Parathyroid adenoma (tissue), 2 donors: ENCODE results near the gene CSRP2.

Experiments
- H2AFZ ChIP-seq: fragments of 300-600 bp; sonication (generic); one replicate; pipeline ENCODE4 v1.7.0; 2017; ENCODE audit warnings: antibody characterized with exemption, mild to moderate bottlenecking
- H3K27ac ChIP-seq: fragments of 300-600 bp; sonication (generic); one replicate; pipeline ENCODE4 v1.7.0; 2017
- H3K27me3 ChIP-seq: fragments of 300-600 bp; sonication (generic); one replicate; pipeline ENCODE4 v1.7.0; 2017; ENCODE audit warnings: low read length; ENCODE audit not compliant: control insufficient read depth, insufficient read depth
- H3K36me3 ChIP-seq: fragments of 300-600 bp; sonication (generic); one replicate; pipeline ENCODE4 v1.7.0; 2017; ENCODE audit warnings: low read length; ENCODE audit not compliant: control insufficient read depth, insufficient read depth
- H3K4me1 ChIP-seq: fragments of 300-600 bp; sonication (generic); one replicate; pipeline ENCODE4 v1.7.0; 2017; ENCODE audit warnings: control low read depth
- H3K4me2 ChIP-seq: fragments of 300-600 bp; sonication (generic); one replicate; pipeline ENCODE4 v1.7.0; 2017; ENCODE audit warnings: low read length
- H3K4me3 ChIP-seq: fragments of 300-600 bp; sonication (generic); one replicate; pipeline ENCODE4 v1.7.0; 2017; ENCODE audit warnings: low read depth, low read length
- H3K79me2 ChIP-seq: fragments of 300-600 bp; sonication (generic); one replicate; pipeline ENCODE4 v1.7.0; 2017; ENCODE audit warnings: control low read depth
- H3K9ac ChIP-seq: fragments of 300-600 bp; sonication (generic); one replicate; pipeline ENCODE4 v1.7.0; 2017; ENCODE audit warnings: mild to moderate bottlenecking
- H3K9me3 ChIP-seq: fragments of 300-600 bp; sonication (generic); one replicate; pipeline ENCODE4 v1.7.0; 2017; ENCODE audit warnings: low read length; ENCODE audit not compliant: control insufficient read depth
- CTCF ChIP-seq: fragments of 300-600 bp; sonication (generic); IDR thresholded peaks from one replicate; pipeline ENCODE4 v1.7.0; 2017; ENCODE audit warnings: antibody characterized with exemption, mild to moderate bottlenecking
- donor health status: primary hyperparathyroidism.

Gene CSRP2

DNA sequence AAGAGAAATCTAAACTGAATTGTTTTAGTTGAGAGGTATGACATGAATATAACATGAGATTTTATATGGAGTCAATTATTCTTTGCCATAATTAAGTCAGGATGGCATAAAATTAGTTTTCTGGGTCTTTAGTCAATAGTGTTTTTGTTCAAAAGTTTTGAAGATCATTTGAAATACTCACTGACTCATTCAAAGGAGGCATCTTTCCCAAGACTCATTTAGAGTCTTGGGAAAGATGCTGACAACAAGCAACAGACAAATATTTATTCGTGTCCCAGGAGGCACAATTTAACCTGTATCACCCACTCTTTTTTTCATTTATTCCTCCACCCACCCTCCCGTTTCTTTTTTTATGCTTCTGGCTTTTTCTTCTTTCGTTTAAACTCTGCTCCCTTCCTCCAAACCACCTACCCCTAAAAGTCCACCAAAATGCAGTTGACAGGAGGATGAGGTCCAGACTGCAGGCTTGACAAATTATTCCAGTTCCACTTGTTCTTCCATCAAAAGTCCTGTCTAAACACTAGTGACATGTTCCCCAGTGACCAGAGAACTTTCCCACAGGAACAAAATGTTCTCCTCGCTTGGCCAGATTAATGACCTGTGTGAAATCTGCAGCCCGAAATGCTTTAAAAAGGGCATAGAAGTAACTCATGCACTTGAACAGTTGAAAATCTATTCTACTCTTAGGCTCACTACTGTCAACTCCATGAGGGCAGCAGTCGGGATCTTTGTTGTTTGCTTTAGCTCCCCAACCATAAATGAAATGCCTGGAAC is 43.3 kb upstream of the CSRP2 start:
- no peak for TF ChIP-seq CTCF
- H3K4me3 ChIP-seq, result no peak overlapping the region
- H3K9ac ChIP-seq, result no peak overlapping the region
- H3K27me3 ChIP-seq, result no peaks in the 10 kb centered on the region
- no peak overlapping the region for H2AFZ ChIP-seq
- no peaks in the 10 kb centered on the region for H3K79me2 ChIP-seq
- H3K9me3 ChIP-seq, result no peaks in the 10 kb centered on the region
- H3K27ac ChIP-seq, result no peak overlapping the region
- no peaks in the 10 kb centered on the region for H3K36me3 ChIP-seq
- H3K4me1 ChIP-seq, result no peaks in the 10 kb centered on the region
- no peak overlapping the region for H3K4me2 ChIP-seq

DNA sequence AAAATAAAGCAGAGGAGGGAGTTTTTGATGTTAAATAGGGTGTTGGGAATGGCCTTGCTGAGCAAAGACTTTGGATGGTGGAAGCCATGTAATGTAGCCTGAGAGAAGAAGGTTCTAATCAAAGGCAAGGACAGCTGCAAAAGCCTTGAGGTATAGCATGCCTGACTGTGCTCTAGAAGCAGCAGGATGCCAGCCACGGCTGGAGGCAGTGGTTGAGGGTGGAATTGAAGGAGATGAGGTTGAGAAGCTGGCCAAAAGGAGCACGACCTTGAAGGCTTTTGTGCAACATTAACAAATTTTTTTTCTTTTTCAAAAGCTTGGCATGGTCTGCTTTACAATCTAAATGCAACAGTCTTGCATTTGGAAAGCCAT is 42.3 kb upstream of the CSRP2 start:
- H2AFZ ChIP-seq, result no peak overlapping the region
- no peak for TF ChIP-seq CTCF
- H3K4me2 ChIP-seq, result no peak overlapping the region
- no peaks in the 10 kb centered on the region for H3K36me3 ChIP-seq
- no peaks in the 10 kb centered on the region for H3K9me3 ChIP-seq
- no peaks in the 10 kb centered on the region for H3K4me1 ChIP-seq
- no peak overlapping the region for H3K27ac ChIP-seq
- H3K79me2 ChIP-seq, result no peaks in the 10 kb centered on the region
- no peak overlapping the region for H3K4me3 ChIP-seq
- H3K9ac ChIP-seq, result no peak overlapping the region
- H3K27me3 ChIP-seq, result no peaks in the 10 kb centered on the region

DNA sequence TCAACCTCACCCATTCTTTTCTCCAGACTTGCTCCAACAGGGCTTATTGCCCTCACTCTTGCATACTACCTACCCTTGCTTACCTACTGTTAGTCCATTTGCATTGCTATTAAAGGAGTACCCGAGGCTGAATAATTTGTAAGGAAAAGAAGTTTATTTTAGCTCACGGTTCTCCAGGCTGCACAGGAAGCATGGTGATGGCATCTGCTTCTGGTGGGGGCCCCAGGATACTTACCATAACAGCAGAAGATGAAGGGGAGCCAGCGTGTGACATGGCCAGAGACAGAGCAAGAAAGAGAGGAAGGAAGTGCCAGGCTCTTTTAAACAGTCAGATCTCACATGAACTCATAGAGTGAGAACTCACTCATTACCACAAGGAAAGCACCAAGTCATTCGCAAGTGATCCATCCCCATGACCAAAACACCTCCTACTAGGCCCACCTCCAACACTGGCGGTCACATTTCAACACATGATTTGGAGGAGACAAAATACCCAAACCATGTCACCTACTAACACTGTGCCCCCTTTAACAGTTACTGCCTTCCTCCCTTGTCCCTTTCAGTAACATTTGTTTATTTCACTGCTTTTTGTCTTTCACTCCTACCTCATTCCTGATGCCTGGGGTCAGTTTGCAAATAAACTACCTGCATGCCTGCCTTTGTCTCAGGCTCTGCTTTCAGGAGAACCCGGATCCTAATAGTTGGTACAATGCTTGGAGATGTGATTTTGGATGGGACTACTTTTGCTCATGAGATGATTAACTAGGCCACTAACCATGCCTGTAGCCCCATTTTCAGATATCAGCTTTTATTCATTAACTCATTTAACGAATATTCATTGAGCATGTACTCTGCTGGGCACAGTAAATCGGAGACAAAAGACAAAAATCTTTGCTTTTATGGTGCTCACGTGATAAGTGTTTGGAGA is 41.6 kb upstream of the CSRP2 start:
- Histone ChIP-seq H3K4me1 (no peaks in the 10 kb centered on the region), H3K4me3 (no peak overlapping the region), H3K4me2 (no peak overlapping the region), H2AFZ (no peak overlapping the region), H3K9me3 (no peaks in the 10 kb centered on the region), H3K27ac (no peak overlapping the region), H3K79me2 (no peaks in the 10 kb centered on the region), H3K9ac (no peak overlapping the region), H3K27me3 (no peaks in the 10 kb centered on the region), H3K36me3 (no peaks in the 10 kb centered on the region)
- no peak for TF ChIP-seq CTCF

DNA sequence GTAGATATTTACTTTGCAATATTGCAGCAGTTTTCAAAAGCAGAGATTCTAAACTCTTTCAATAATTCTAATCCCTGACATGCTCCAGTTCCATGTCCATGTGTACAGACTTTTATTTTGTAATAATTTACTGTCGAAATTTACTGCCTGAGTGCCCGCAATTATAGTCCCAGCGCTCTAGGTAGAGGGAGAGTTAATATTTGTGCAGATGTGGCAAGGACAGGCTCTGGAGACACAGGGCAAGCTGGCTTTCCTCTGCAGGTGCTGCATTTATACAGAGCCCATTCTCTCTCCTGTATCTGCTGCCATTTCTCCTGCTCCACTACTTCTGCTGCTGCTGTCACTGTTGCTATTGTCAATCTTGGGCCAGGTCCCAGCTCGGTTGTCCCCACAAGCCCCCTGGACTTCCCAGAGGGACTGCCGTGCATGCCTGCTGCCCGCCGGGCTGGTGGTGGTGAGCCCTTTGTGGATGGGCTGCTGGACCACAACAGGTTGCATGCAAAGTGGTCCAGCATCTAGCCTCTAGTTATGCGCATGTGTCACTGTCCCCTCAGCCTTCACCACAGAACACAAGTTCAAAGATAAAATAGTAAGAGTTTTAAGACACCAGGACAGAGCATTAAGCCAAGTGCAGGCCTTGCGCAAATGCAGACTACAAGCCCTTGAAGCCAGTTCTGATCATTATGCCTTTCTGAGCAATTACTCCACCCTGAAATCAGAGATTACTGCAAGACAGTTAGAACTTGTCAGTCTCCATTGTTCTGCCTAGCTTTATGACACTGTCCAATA is 40.8 kb upstream of the CSRP2 start:
- Histone ChIP-seq H3K27ac (no peak overlapping the region), H3K9ac (no peak overlapping the region), H3K9me3 (no peaks in the 10 kb centered on the region), H3K4me2 (no peak overlapping the region), H3K36me3 (no peaks in the 10 kb centered on the region), H3K4me3 (no peak overlapping the region), H3K27me3 (no peaks in the 10 kb centered on the region), H3K79me2 (no peaks in the 10 kb centered on the region), H3K4me1 (no peaks in the 10 kb centered on the region), H2AFZ (no peak overlapping the region)
- no peak for TF ChIP-seq CTCF
